Skeletal muscle tissue (tissue), 4 donors: ENCODE measurements around the gene KDELR1. TPM values are rescaled to one million over a fixed set of nuclear protein-coding genes. Genes with fewer than 3 reads are reported as not detected.

ENCODE experiments used
- H3K27ac ChIP-seq: one replicate; pipeline ENCODE4 v1.7.0; 2013; ENCODE audit warnings: mild to moderate bottlenecking, low read depth, low read length, inconsistent platforms
- H3K27me3 ChIP-seq, 3 donors: one replicate each; pipeline ENCODE4 v1.7.0; 2013; ENCODE audit warnings: low read length in 3 of 3; ENCODE audit not compliant: control insufficient read depth in 3 of 3, insufficient read depth in 3 of 3
- H3K36me3 ChIP-seq, 3 donors: one replicate each; pipeline ENCODE4 v1.7.0; 2013; ENCODE audit warnings: low read length in 3 of 3; ENCODE audit not compliant: control insufficient read depth in 3 of 3, insufficient read depth in 3 of 3
- H3K4me1 ChIP-seq, 3 donors: one replicate each; pipeline ENCODE4 v1.7.0; 2013; ENCODE audit warnings: low read length in 3 of 3, mild to moderate bottlenecking in 3 of 3; ENCODE audit not compliant: control insufficient read depth in 3 of 3, insufficient read depth in 3 of 3
- H3K4me3 ChIP-seq, 3 donors: one replicate each; pipeline ENCODE4 v1.7.0; 2013; ENCODE audit warnings: low read length in 3 of 3
- H3K9ac ChIP-seq, 3 donors: one replicate each; pipeline ENCODE4 v1.7.0; 2013; ENCODE audit warnings: low read length in 3 of 3, mild to moderate bottlenecking in 3 of 3, moderate library complexity in 2 of 3, low read depth in 1 of 3
- H3K9me3 ChIP-seq, 3 donors: one replicate each; pipeline ENCODE4 v1.7.0; 2013; ENCODE audit warnings: low read length in 3 of 3; ENCODE audit not compliant: control insufficient read depth in 3 of 3
- total RNA-seq: library from RNA; depleted of rRNA; stranded (reverse); fragments of >200 nt; gene quantifications from one replicate; pipeline ENCODE4 v1.2.3, GENCODE V29; 2014
- donor health status: Osteomylitis.

KDELR1 gene
- total RNA-seq, 1 donor from 2014 or later: 47.5 TPM

- H3K4me1 ChIP-seq: peaks cover 12 to 18% (median 17%) of the 10 kb centered on the region in 3 donors
- H3K27ac ChIP-seq: no peak overlapping the region
- no peaks in the 10 kb centered on the region for H3K36me3 ChIP-seq
- no peaks in the 10 kb centered on the region for H3K9me3 ChIP-seq
- H3K4me3 ChIP-seq: peak overlapping the region in 2 of 3 donors; percentile 38 to 56
- peak overlapping the region in 2 of 3 donors; percentile 22 to 60 for H3K9ac ChIP-seq
- H3K27me3 ChIP-seq: peaks cover 49 to 55% (median 49%) of the 10 kb centered on the region in 3 donors
Observed at GRCh38 chr19:48398102-48398374, 6.7 kb upstream of the KDELR1 start.

- peak overlapping the region in 2 of 3 donors; percentile 38 to 56 for H3K4me3 ChIP-seq
- no peaks in the 10 kb centered on the region for H3K36me3 ChIP-seq
- no peaks in the 10 kb centered on the region for H3K9me3 ChIP-seq
- peak overlapping the region in 2 of 3 donors; percentile 22 to 60 for H3K9ac ChIP-seq
- peaks cover 49 to 61% (median 54%) of the 10 kb centered on the region in 3 donors for H3K27me3 ChIP-seq
- H3K27ac ChIP-seq: no peak overlapping the region
- peaks cover 12 to 18% (median 17%) of the 10 kb centered on the region in 3 donors for H3K4me1 ChIP-seq
Observed at GRCh38 chr19:48397263-48398101, 6.1 kb upstream of the KDELR1 start.

GRCh38 chr19:48396824-48397176, 5.4 kb upstream of the KDELR1 start:
- H3K4me3 ChIP-seq: no peak overlapping the region
- peaks cover 12 to 18% (median 17%) of the 10 kb centered on the region in 3 donors for H3K4me1 ChIP-seq

GRCh38 chr19:48396016-48396823, 4.9 kb upstream of the KDELR1 start:
- no peaks in the 10 kb centered on the region for H3K9me3 ChIP-seq
- no peak overlapping the region for H3K27ac ChIP-seq
- no peak overlapping the region for H3K9ac ChIP-seq
- H3K27me3 ChIP-seq: peaks cover 49 to 62% (median 54%) of the 10 kb centered on the region in 3 donors
- H3K36me3 ChIP-seq: no peaks in the 10 kb centered on the region
- peaks cover 12 to 20% (median 17%) of the 10 kb centered on the region in 3 donors for H3K4me1 ChIP-seq
- H3K4me3 ChIP-seq: no peak overlapping the region

More at GRCh38 chr19:48396824-48397176, 5.4 kb upstream of the KDELR1 start:
- no peak overlapping the region for H3K27ac ChIP-seq
- no peaks in the 10 kb centered on the region for H3K9me3 ChIP-seq
- peaks cover 49 to 62% (median 54%) of the 10 kb centered on the region in 3 donors for H3K27me3 ChIP-seq
- H3K36me3 ChIP-seq: no peaks in the 10 kb centered on the region
- no peak overlapping the region for H3K9ac ChIP-seq

GRCh38 chr19:48395499-48395898, 4.1 kb upstream of the KDELR1 start:
- Histone ChIP-seq H3K27ac (no peak overlapping the region), H3K9ac (no peak overlapping the region), H3K4me1 (peaks cover 12 to 24% (median 20%) of the 10 kb centered on the region in 3 donors), H3K36me3 (no peaks in the 10 kb centered on the region), H3K9me3 (no peaks in the 10 kb centered on the region), H3K27me3 (peaks cover 49 to 62% (median 54%) of the 10 kb centered on the region in 3 donors), H3K4me3 (no peak overlapping the region)

GRCh38 chr19:48395170-48395455, 3.8 kb upstream of the KDELR1 start:
- Histone ChIP-seq H3K4me1 (peaks cover 12 to 27% (median 18%) of the 10 kb centered on the region in 3 donors), H3K27ac (no peak overlapping the region), H3K9me3 (no peaks in the 10 kb centered on the region), H3K9ac (no peak overlapping the region), H3K4me3 (no peak overlapping the region), H3K36me3 (no peaks in the 10 kb centered on the region), H3K27me3 (peaks cover 49 to 62% (median 54%) of the 10 kb centered on the region in 3 donors)

- Histone ChIP-seq H3K9me3 (no peaks in the 10 kb centered on the region), H3K27me3 (peaks cover 49 to 62% (median 54%) of the 10 kb centered on the region in 3 donors), H3K36me3 (peaks cover 0 to under 1% (median under 1%) of the 10 kb centered on the region in 3 donors), H3K4me3 (no peak overlapping the region), H3K4me1 (peaks cover 12 to 27% (median 18%) of the 10 kb centered on the region in 3 donors), H3K27ac (no peak overlapping the region), H3K9ac (no peak overlapping the region)
Observed at GRCh38 chr19:48394331-48395169, 3.2 kb upstream of the KDELR1 start.

GRCh38 chr19:48393559-48394330, 2.4 kb upstream of the KDELR1 start, which contains the start of gene GRIN2D:
TSS of gene GRIN2D (plus strand) at chr19:48393668. CDS start at chr19:48398393, 4,725 bp downstream.
- H3K27me3 ChIP-seq: peaks cover 49 to 58% (median 54%) of the 10 kb centered on the region in 3 donors
- peaks cover 6 to 8% (median 7%) of the 10 kb centered on the region in 3 donors for H3K36me3 ChIP-seq
- H3K4me1 ChIP-seq: peaks cover 12 to 27% (median 18%) of the 10 kb centered on the region in 3 donors
- no peak within 1 kb of the TSS for H3K27ac ChIP-seq
- H3K9ac ChIP-seq: no peak within 1 kb of the TSS
- H3K9me3 ChIP-seq: no peaks in the 10 kb centered on the region
- H3K4me3 ChIP-seq: no peak within 1 kb of the TSS
